CD14-positive monocyte (primary cell): ENCODE data around the gene FAU. TPM values are rescaled to one million over a fixed set of nuclear protein-coding genes. Genes with fewer than 3 reads are reported as not detected.
A peak's percentile ranks its signal among the peaks of the same experiment; 100 is the strongest.

Experiments
- DNase-seq, 3 donors: peaks; one replicate each; pipeline ENCODE4 v3.0.0-alpha.2; 2011 to 2022
- H2AFZ ChIP-seq: 2 replicates; pipeline ENCODE4 v1.6.0; 2012; ENCODE audit warnings: mild to moderate bottlenecking, low read depth, low read length, inconsistent platforms; ENCODE audit not compliant: insufficient read depth, poor library complexity, severe bottlenecking
- H3K27ac ChIP-seq, 2 donors: 1 replicate in 1 of 2; 2 replicates in 1 of 2; pipeline ENCODE4 v1.5.1; 2012 to 2013; ENCODE audit warnings: low read length in 2 of 2, control low read depth in 1 of 2, inconsistent platforms in 1 of 2, low read depth in 1 of 2, mild to moderate bottlenecking in 1 of 2
- H3K27me3 ChIP-seq, 2 donors: one replicate each; pipeline versions ENCODE4 v1.6.0 to v1.6.1; 2011 to 2013; ENCODE audit warnings: low read length in 2 of 2; ENCODE audit not compliant: control insufficient read depth in 2 of 2, insufficient read depth in 2 of 2
- H3K36me3 ChIP-seq, 2 donors: replicated peaks in 1 of 2; 1 replicate in 1 of 2; 2 replicates in 1 of 2; pipeline versions ENCODE4 v1.5.1 to v1.6.1; 2012 to 2013; ENCODE audit warnings: low read length in 2 of 2, control low read depth in 1 of 2, inconsistent platforms in 1 of 2, mild to moderate bottlenecking in 1 of 2; ENCODE audit not compliant: insufficient read depth in 2 of 2, control insufficient read depth in 1 of 2
- H3K4me1 ChIP-seq, 2 donors: 1 replicate in 1 of 2; 2 replicates in 1 of 2; pipeline versions ENCODE4 v1.5.1 to v1.6.1; 2012 to 2013; ENCODE audit warnings: low read length in 2 of 2, control low read depth in 1 of 2, inconsistent platforms in 1 of 2, mild to moderate bottlenecking in 1 of 2, moderate library complexity in 1 of 2; ENCODE audit not compliant: insufficient read depth in 2 of 2, control insufficient read depth in 1 of 2
- H3K4me2 ChIP-seq: replicated peaks from 2 replicates; pipeline ENCODE3; 2012; ENCODE audit warnings: low read length, moderate library complexity, mild to moderate bottlenecking; ENCODE audit not compliant: poor library complexity, severe bottlenecking; ENCODE audit errors: extremely low read depth
- H3K4me3 ChIP-seq, 3 experiments: fragments of 200-600 bp in 1 of 3; sonication (generic) in 1 of 3; replicated peaks in 1 of 3; 1 replicate in 2 of 3; 2 replicates in 1 of 3; pipeline ENCODE4 v1.5.1; 2011 to 2013; ENCODE audit warnings: low read length in 3 of 3, mild to moderate bottlenecking in 3 of 3, control low read depth in 2 of 3, low read depth in 2 of 3, inconsistent platforms in 1 of 3, moderate library complexity in 1 of 3
- H3K79me2 ChIP-seq: 2 replicates; pipeline ENCODE4 v1.6.0; 2012; ENCODE audit warnings: mild to moderate bottlenecking, control low read depth, inconsistent platforms, low read length, moderate library complexity; ENCODE audit not compliant: insufficient read depth
- H3K9ac ChIP-seq: 2 replicates; pipeline ENCODE4 v1.6.0; 2017; ENCODE audit warnings: low read length, mild to moderate bottlenecking; ENCODE audit not compliant: insufficient read depth, poor library complexity, severe bottlenecking
- H3K9me3 ChIP-seq, 2 donors: replicated peaks in 1 of 2; 1 replicate in 1 of 2; 2 replicates in 1 of 2; pipeline versions ENCODE4 v1.5.1 to v1.6.1; 2012 to 2013; ENCODE audit warnings: low read length in 2 of 2, control low read depth in 1 of 2; ENCODE audit not compliant: control insufficient read depth in 1 of 2, insufficient read depth in 1 of 2
- H4K20me1 ChIP-seq: 2 replicates; pipeline ENCODE4 v1.6.0; 2012; ENCODE audit warnings: mild to moderate bottlenecking, low read length, control low read depth, moderate library complexity; ENCODE audit not compliant: insufficient read depth
- H3K27ac Mint-ChIP-seq, 7 donors: one replicate each; pipeline ENCODE4 v1.8.0; 2020; ENCODE audit warnings: mild to moderate bottlenecking in 7 of 7, mixed read lengths in 7 of 7, moderate library complexity in 6 of 7, inconsistent platforms in 2 of 7
- H3K27me3 Mint-ChIP-seq, 3 donors: one replicate each; pipeline ENCODE4 v1.8.0; 2021 to 2022; ENCODE audit warnings: low read depth in 3 of 3, mild to moderate bottlenecking in 3 of 3, mixed read lengths in 3 of 3, moderate library complexity in 3 of 3, inconsistent platforms in 1 of 3
- H3K36me3 Mint-ChIP-seq, 2 donors: one replicate each; pipeline ENCODE4 v1.8.0; 2020; ENCODE audit warnings: mixed read lengths in 2 of 2, inconsistent platforms in 1 of 2, mild to moderate bottlenecking in 1 of 2
- H3K4me1 Mint-ChIP-seq: one replicate; pipeline ENCODE4 v1.8.0; 2020; ENCODE audit warnings: mild to moderate bottlenecking, mixed read lengths
- H3K4me3 Mint-ChIP-seq, 2 donors: one replicate each; pipeline ENCODE4 v1.8.0; 2020; ENCODE audit warnings: mild to moderate bottlenecking in 2 of 2, mixed read lengths in 2 of 2, moderate library complexity in 1 of 2
- H3K9me3 Mint-ChIP-seq, 7 donors: one replicate each; pipeline ENCODE4 v1.8.0; 2020 to 2022; ENCODE audit warnings: mixed read lengths in 7 of 7, mild to moderate bottlenecking in 6 of 7, moderate library complexity in 6 of 7, inconsistent platforms in 2 of 7
- WGBS: methylation state at CpG from one replicate; pipeline ENCODE4 v1.1.5; 2013; ENCODE audit warnings: missing lambda C conversion rate; ENCODE audit not compliant: insufficient coverage; 5-methylcytosine and 5-hydroxymethylcytosine counted together
- intact Hi-C, 2 donors: fragments of 100-400 bp; cut with micrococcal nuclease; formaldehyde crosslinking; loops; one replicate each; pipeline versions ENCODE4 v1.15.0 to v1.15.1; 2023
- polyA plus RNA-seq, 3 donors: library from polyadenylated mRNA; depleted of rRNA in 1 of 3; unstranded in 2 of 3; stranded (reverse) in 1 of 3; fragments of 300-500 nt in 2 of 3; fragments of >200 nt in 1 of 3; fragmentation: Illumina TruSeq in 2 of 3; gene quantifications; 1 replicate in 2 of 3; 2 replicates in 1 of 3; pipeline ENCODE4 v1.2.3, GENCODE V29; 2012 to 2021
- TF ChIP-seq, protein P1 (sequence below): fragments of 200-600 bp; IDR thresholded peaks from one replicate; pipeline ENCODE4 v1.8.0; 2022; ENCODE audit warnings: antibody characterized with exemption, mild to moderate bottlenecking

The FAU gene
- polyA plus RNA-seq, 3 donors: 668 to 818 (median 799) TPM

DNA sequence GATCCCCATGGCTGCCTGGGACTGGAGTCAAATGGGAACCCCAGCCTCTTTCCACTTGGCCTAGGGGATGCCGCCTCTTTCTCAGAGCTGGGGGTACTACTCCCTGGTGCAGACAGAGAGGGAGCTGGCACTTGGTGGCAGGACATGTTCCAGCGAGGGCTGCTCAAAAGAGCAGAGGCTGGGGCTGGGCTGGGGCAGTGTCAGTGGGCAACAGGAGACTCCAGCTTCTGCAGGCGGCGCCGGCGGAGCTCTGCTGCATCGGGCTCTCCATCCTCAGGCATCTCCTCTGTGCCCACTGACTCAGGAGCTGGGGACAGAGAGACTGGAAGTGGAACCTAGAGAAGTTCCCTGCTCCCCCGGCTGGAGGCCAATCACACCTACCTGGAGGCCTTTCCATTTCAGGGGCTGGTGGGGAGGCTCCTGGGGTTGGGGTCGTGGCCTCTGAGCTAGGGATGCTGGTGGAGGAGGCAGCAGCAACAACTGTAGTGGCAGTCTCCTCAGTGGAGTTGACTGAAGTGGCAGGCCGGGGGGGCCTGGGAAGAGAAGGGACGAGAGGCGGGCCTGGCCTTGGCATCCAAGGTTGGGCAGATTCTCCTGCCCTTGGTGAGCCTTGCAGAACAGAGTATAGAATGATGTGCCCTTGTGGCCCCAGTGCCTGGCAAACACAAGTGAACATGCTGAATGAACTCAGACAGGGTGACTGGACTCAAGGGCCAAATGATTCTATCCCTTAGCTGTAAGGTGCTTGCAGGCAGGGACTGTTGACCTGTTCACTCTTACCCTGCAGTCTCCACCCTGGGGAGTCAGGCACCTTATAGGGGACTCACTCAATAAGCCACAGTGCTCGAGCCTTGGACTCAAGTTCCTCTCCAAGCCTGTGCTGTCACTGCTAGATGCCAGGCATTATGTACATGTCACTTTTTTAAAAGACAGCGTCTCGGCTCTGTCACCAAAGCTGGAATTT is 6.5 kb upstream of the FAU start:
- Histone ChIP-seq H3K27me3 (no peaks in the 10 kb centered on the region), H3K9ac (no peak overlapping the region), H3K4me3 (no peak overlapping the region), H3K4me1 (peaks cover 15 to 16% of the 10 kb centered on the region in 2 donors), H3K9me3 (no peaks in the 10 kb centered on the region), H4K20me1 (peaks cover 54% of the 10 kb centered on the region), H3K27ac (no peak overlapping the region), H3K36me3 (peaks cover 76 to 85% of the 10 kb centered on the region in 2 donors), H2AFZ (no peak overlapping the region), H3K4me2 (no peak overlapping the region), H3K79me2 (peaks cover 44% of the 10 kb centered on the region)
- peak in 1 of 3 donors; percentile 3 for DNase-seq
- 100% methylated on average over 5 of the region's 15 CpGs for WGBS
- peaks cover 69 to 91% of the 10 kb centered on the region in 2 donors for H3K36me3 Mint-ChIP-seq
- intact Hi-C loops: no loop called here
- TF ChIP-seq, protein P1, sequence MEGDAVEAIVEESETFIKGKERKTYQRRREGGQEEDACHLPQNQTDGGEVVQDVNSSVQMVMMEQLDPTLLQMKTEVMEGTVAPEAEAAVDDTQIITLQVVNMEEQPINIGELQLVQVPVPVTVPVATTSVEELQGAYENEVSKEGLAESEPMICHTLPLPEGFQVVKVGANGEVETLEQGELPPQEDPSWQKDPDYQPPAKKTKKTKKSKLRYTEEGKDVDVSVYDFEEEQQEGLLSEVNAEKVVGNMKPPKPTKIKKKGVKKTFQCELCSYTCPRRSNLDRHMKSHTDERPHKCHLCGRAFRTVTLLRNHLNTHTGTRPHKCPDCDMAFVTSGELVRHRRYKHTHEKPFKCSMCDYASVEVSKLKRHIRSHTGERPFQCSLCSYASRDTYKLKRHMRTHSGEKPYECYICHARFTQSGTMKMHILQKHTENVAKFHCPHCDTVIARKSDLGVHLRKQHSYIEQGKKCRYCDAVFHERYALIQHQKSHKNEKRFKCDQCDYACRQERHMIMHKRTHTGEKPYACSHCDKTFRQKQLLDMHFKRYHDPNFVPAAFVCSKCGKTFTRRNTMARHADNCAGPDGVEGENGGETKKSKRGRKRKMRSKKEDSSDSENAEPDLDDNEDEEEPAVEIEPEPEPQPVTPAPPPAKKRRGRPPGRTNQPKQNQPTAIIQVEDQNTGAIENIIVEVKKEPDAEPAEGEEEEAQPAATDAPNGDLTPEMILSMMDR: no peak
- H3K9me3 Mint-ChIP-seq: no peaks in the 10 kb centered on the region
- H3K4me1 Mint-ChIP-seq: peaks cover 16% of the 10 kb centered on the region
- no peak overlapping the region for H3K4me3 Mint-ChIP-seq
- H3K27ac Mint-ChIP-seq: peak overlapping the region in 3 of 7 donors; percentile 30 to 41 (median 37)
- peaks cover 0 to 2% (median 0%) of the 10 kb centered on the region in 3 donors for H3K27me3 Mint-ChIP-seq

DNA sequence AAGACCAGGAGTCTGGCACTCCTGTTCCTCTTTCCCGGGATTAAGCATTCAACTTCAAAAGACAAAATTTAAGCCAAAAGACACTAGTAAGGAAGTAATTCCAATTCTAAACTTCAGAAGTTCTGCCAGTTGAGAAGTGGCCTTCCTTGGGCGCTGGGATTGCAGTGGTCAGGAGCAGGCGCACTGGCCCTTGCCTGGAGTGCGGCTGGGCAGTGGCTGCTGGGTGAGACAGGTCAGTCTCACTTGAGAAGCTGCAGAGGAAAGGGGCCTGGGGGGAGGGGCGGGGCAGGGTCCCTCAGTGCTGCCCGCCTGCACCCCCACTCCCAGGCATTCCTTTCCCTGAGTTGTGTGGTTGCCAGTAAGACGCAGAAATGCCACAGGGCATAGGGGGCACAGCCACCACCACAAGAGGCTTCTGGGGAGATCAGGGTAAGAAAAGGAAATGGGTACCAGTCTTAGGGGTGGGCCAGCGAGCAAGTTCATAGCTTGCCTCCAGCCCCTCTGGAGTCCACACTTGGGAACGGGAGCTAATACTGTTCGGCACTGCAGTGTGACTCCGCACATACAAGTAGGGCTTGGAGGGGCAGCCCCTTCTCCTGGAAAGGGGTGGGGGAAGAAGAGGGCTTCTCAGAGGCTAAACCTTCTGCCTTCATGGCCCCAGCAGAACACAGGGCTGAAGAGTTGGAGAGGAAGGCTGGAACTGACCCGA is 5.7 kb upstream of the FAU start:
- intact Hi-C loops: no loop called here
- H3K27ac Mint-ChIP-seq: peak overlapping the region in 2 of 7 donors; percentile 37
- DNase-seq: no peak
- peaks cover 47% of the 10 kb centered on the region for H4K20me1 ChIP-seq
- TF ChIP-seq, protein P1: no peak
- peaks cover 43% of the 10 kb centered on the region for H3K79me2 ChIP-seq
- no peaks in the 10 kb centered on the region for H3K9me3 ChIP-seq
- no peaks in the 10 kb centered on the region for H3K27me3 ChIP-seq
- peaks cover 67 to 86% of the 10 kb centered on the region in 2 donors for H3K36me3 Mint-ChIP-seq
- H3K9ac ChIP-seq: no peak overlapping the region
- no peak overlapping the region for H3K4me3 Mint-ChIP-seq
- H3K27me3 Mint-ChIP-seq: peaks cover 0 to 2% (median 0%) of the 10 kb centered on the region in 3 donors
- peaks cover 76 to 84% of the 10 kb centered on the region in 2 donors for H3K36me3 ChIP-seq
- peaks cover 8% of the 10 kb centered on the region for H3K4me1 Mint-ChIP-seq
- H3K4me1 ChIP-seq: peaks cover 12 to 14% of the 10 kb centered on the region in 2 donors
- H3K9me3 Mint-ChIP-seq: no peaks in the 10 kb centered on the region
- H2AFZ ChIP-seq: no peak overlapping the region
- H3K4me3 ChIP-seq: no peak overlapping the region
- 96% methylated on average over 6 of the region's 12 CpGs for WGBS
- H3K4me2 ChIP-seq: no peak overlapping the region
- no peak overlapping the region for H3K27ac ChIP-seq
